ENCODE results near the gene GALNT10. TPM values are rescaled to one million over a fixed set of nuclear protein-coding genes. Genes with fewer than 3 reads are reported as not detected.

GALNT10 gene
- total and polyA plus RNA-seq, 2 of the 4 experiments (the other 2 are of a cell fraction), result 46.2 to 67.0 TPM

DNA sequence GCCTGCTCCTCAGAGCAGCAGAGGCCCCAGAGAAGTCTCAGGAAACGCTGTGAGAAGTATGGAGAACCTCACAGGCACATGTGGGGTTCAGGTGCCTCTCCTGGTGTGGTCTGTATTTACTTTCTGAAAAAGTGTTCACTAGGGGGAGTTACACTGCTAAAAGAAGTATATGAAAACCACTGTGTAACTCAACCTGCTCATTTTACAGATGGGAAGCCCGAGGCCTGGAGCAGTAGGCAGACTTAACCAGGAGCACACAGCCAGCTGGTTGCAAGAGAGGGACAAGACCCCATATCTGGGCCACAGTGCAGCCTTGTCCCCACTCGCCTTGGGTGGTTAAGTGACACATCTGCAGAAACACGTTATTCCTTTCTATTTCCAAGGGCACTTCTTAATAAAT, 142.5 kb downstream of the GALNT10 start:
- Histone ChIP-seq H3K4me3 (ENCODE audit: insufficient read depth, low read depth, low read length) (no peak overlapping the region), H2AK9ac (replicated peaks; ENCODE audit: low read depth, low read length, poor library complexity) (no peak overlapping the region), H3K27me3 (ENCODE audit: control insufficient read depth, insufficient read depth, low read length) (no peaks in the 10 kb centered on the region), H4K91ac (ENCODE audit: insufficient read depth, low read depth, low read length) (no peak overlapping the region), H3K9me3 (ENCODE audit: control insufficient read depth, insufficient read depth, low read length) (no peaks in the 10 kb centered on the region), H3K18ac (ENCODE audit: low read depth, low read length) (no peak overlapping the region), H3K79me1 (ENCODE audit: low read depth in 1 of 2, low read length in 2 of 2) (peaks cover 10 to 25% of the 10 kb centered on the region in 2 experiments; a peak in 3 of 4 replicates), H2BK20ac (ENCODE audit: low read depth, low read length) (no peak overlapping the region), H3K4me2 (ENCODE audit: low read depth, low read length) (no peak overlapping the region), H2AK5ac (ENCODE audit: low read depth, low read length) (no peak overlapping the region), H3K9me1 (ENCODE audit: insufficient read depth, low read length) (peaks cover 17% of the 10 kb centered on the region), H3K14ac (replicated peaks; ENCODE audit: low read depth, low read length) (no peak overlapping the region), H3K36me3 (ENCODE audit: control insufficient read depth, insufficient read depth, low read length) (peaks cover 15% of the 10 kb centered on the region), H3K4me1 (ENCODE audit: control insufficient read depth, insufficient read depth, low read length) (peaks cover 6% of the 10 kb centered on the region; the same call in 1 of the 2 replicates), H3K23ac (ENCODE audit: low read depth, low read length) (no peak overlapping the region), H3K9ac (ENCODE audit: low read depth, low read length) (no peak overlapping the region), H2BK15ac (ENCODE audit: low read depth, low read length) (no peak overlapping the region), H2BK5ac (ENCODE audit: low read depth, low read length, poor library complexity, severe bottlenecking) (no peak overlapping the region), H3K4ac (ENCODE audit: low read depth, low read length) (no peak overlapping the region), H3K27ac (ENCODE audit: insufficient read depth, low read length) (no peak overlapping the region), H3K56ac (ENCODE audit: extremely low read depth, insufficient read depth, low read length) (no peak overlapping the region), H2AFZ (replicated peaks; ENCODE audit: low read length, poor library complexity) (no peak overlapping the region), H4K5ac (ENCODE audit: low read depth, low read length) (no peak overlapping the region), H4K20me1 (ENCODE audit: insufficient read depth, low read length) (no peaks in the 10 kb centered on the region), H4K8ac (ENCODE audit: low read depth in 2 of 2, low read length in 2 of 2) (no peak overlapping the region), H2BK120ac (ENCODE audit: low read depth, low read length) (no peak overlapping the region)
- no CpG with 5 or more reads among the region's 4 CpGs for WGBS, 2 experiments (ENCODE audit: extremely low coverage in 2 of 2, insufficient read length in 1 of 2)
- TF ChIP-seq MAFK (IDR thresholded peaks at IDR 0.05; ENCODE audit: low read depth, low read length), result no peak
- TF ChIP-seq, protein P1, sequence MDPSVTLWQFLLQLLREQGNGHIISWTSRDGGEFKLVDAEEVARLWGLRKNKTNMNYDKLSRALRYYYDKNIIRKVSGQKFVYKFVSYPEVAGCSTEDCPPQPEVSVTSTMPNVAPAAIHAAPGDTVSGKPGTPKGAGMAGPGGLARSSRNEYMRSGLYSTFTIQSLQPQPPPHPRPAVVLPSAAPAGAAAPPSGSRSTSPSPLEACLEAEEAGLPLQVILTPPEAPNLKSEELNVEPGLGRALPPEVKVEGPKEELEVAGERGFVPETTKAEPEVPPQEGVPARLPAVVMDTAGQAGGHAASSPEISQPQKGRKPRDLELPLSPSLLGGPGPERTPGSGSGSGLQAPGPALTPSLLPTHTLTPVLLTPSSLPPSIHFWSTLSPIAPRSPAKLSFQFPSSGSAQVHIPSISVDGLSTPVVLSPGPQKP (IDR thresholded peaks at IDR 0.05; ENCODE audit: borderline replicate concordance, low read depth, low read length), result no peak
- TF ChIP-seq CHD1 (IDR thresholded peaks at IDR 0.05; ENCODE audit: low read depth, low read length), result no peak
- no peak for TF ChIP-seq RAD21 (IDR thresholded peaks at IDR 0.05; ENCODE audit: low read length)
- no peak for TF ChIP-seq RCOR1 (IDR thresholded peaks at IDR 0.05; ENCODE audit: insufficient replicate concordance, low read length)
- TF ChIP-seq FOS (IDR thresholded peaks at IDR 0.05; ENCODE audit: low read depth, low read length), result no peak
- TF ChIP-seq POLR2A (IDR thresholded peaks at IDR 0.05; ENCODE audit: low read depth, low read length), result no peak
- TF ChIP-seq, protein P2, sequence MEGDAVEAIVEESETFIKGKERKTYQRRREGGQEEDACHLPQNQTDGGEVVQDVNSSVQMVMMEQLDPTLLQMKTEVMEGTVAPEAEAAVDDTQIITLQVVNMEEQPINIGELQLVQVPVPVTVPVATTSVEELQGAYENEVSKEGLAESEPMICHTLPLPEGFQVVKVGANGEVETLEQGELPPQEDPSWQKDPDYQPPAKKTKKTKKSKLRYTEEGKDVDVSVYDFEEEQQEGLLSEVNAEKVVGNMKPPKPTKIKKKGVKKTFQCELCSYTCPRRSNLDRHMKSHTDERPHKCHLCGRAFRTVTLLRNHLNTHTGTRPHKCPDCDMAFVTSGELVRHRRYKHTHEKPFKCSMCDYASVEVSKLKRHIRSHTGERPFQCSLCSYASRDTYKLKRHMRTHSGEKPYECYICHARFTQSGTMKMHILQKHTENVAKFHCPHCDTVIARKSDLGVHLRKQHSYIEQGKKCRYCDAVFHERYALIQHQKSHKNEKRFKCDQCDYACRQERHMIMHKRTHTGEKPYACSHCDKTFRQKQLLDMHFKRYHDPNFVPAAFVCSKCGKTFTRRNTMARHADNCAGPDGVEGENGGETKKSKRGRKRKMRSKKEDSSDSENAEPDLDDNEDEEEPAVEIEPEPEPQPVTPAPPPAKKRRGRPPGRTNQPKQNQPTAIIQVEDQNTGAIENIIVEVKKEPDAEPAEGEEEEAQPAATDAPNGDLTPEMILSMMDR (conservative IDR thresholded peaks at IDR 0.05; ENCODE audit: low read depth, low read length), result no peak
- no peak for TF ChIP-seq MAZ (IDR thresholded peaks at IDR 0.05; ENCODE audit: borderline replicate concordance, low read depth, low read length)
- no peak for TF ChIP-seq SMC3 (IDR thresholded peaks at IDR 0.05; ENCODE audit: low read depth, low read length)
- TF ChIP-seq, protein P3, sequence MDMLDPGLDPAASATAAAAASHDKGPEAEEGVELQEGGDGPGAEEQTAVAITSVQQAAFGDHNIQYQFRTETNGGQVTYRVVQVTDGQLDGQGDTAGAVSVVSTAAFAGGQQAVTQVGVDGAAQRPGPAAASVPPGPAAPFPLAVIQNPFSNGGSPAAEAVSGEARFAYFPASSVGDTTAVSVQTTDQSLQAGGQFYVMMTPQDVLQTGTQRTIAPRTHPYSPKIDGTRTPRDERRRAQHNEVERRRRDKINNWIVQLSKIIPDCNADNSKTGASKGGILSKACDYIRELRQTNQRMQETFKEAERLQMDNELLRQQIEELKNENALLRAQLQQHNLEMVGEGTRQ (IDR thresholded peaks at IDR 0.05; ENCODE audit: low read depth, low read length), result no peak
- intact Hi-C loops (cut with micrococcal nuclease) (no loop called here), dilution Hi-C loops (cut with HindIII; ENCODE audit: low sequenced_read_pairs, unreplicated experiment) (no loop called here), in situ Hi-C loops (cut with MboI; ENCODE audit: low sequenced_read_pairs) (no loop called here)
- ATAC-seq (ENCODE audit: low read depth) (no peak), DNase-seq (no peak)
- ChIA-PET CTCF (no interaction called here), POLR2A (ENCODE audit: unreplicated experiment) (no interaction called here)
- no TSS peak for BruUV-seq (replicated peaks)

All from IMR-90 (cell line).